Globus pallidus (tissue), 1 donor: ENCODE data around the gene CENPVL1.
A peak's percentile ranks its signal among the peaks of the same experiment; 100 is the strongest.
"Not testable (repeated sequence)": the region's sequence is repeated elsewhere in the genome, so short reads cannot be mapped to it uniquely, and the experiment has no call there.

ENCODE experiments used
- DNase-seq: peaks from one replicate; pipeline ENCODE4 v3.0.0-alpha.2; 2015; ENCODE audit warnings: low spot score

Gene CENPVL1

DNA sequence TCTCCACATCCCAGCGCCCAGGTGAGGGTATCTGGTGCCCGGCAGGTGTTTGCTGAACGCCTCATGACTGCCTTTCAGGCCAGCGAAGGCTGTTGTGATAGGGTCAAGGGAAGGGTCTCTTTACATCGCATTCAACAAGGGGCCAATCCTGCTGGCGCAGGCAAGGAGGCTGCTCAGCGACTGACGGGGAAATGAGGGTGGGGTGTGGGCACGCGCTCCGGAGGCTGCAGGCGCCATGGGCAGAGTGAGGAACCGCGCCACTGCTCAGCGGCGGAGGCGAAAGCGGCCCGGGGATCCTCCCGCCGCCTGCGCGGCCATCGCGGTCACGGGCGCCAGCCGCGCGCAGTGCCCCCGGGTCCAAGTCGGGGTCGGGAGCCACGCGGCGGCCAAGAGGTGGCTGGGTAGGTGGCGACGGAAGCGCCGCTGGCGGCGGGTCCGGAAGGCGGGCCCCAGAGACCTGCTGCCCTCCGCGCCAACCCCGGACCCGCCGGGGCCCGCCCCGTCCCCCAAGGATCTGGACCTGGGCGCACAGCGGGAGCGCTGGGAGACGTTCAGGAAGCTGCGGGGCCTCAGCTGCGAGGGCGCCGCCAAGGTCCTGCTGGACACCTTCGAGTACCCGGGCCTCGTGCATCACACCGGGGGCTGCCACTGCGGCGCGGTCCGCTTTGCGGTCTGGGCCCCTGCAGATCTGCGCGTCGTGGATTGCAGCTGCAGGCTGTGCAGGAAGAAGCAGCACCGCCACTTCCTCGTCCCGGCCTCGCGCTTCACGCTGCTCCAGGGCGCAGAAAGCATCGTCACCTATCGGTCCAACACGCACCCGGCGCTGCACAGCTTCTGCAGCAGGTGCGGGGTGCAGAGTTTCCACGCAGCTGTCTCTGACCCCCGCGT is at the start of gene CENPVL1:
Gene CENPVL1 (plus strand): TSS at position 236 of the 888 bp plus-strand sequence. CDS start 0 bp downstream, at position 236.
- DNase-seq: not testable (repeated sequence)

GRCh38 chrX:51665981-51666380 is 44.3 kb upstream of the CENPVL1 start:
- no peak for DNase-seq

DNA sequence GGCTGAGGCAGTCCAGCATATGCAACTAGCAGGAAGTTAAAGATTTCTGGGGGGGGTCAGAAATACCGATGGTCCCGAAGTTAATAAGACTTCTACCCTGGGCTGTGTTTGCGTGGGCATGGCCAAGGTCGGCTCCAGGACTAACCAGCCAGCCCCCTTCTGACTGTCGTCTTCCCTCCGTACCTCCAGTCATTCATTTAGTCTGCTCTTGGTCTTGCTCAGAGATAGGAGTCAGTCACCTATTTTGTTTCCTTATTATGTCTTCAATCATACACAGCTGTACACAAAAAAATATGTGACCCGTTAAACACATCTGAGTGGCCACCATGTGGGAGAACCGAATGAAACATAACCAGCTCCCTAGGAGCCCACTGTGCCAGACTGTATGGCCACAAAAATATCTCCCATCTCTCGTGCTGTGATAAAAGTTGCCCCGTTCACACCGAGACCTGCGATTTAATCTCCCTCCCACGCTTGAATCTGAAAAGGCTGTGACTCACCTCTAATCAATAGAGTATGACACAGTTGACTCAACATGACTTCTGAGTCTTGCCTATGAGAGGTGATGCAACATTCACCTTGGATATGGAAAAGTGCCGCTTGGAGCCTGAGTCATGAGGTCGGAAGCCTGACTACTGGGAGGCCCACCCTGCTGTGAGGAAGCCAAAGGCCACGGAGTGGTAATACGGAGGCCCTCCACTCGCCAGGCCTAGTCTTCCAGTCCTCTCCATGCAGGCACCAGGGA is 30.5 kb upstream of the CENPVL1 start:
- not testable (repeated sequence) for DNase-seq

DNA sequence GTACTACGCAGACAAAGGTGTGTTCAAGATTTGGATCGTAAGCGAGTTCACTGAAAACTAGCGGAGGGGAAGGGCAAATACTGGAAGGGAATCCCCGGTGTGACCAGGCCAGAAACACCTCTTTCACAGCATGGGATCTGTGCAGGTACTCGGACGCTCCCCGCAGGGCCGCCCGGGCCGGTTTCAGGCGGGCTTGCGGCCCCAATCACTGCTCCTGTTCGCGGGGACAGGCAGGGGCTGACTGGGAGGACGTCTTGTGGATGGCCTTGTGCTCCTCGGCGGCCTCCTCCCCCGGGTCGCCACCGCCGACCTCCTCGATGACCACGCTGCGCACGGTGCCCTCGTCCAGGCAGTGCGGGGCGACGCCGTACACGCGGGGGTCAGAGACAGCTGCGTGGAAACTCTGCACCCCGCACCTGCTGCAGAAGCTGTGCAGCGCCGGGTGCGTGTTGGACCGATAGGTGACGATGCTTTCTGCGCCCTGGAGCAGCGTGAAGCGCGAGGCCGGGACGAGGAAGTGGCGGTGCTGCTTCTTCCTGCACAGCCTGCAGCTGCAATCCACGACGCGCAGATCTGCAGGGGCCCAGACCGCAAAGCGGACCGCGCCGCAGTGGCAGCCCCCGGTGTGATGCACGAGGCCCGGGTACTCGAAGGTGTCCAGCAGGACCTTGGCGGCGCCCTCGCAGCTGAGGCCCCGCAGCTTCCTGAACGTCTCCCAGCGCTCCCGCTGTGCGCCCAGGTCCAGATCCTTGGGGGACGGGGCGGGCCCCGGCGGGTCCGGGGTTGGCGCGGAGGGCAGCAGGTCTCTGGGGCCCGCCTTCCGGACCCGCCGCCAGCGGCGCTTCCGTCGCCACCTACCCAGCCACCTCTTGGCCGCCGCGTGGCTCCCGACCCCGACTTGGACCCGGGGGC is 28.2 kb upstream of the CENPVL1 start:
- DNase-seq: not testable (repeated sequence)

DNA sequence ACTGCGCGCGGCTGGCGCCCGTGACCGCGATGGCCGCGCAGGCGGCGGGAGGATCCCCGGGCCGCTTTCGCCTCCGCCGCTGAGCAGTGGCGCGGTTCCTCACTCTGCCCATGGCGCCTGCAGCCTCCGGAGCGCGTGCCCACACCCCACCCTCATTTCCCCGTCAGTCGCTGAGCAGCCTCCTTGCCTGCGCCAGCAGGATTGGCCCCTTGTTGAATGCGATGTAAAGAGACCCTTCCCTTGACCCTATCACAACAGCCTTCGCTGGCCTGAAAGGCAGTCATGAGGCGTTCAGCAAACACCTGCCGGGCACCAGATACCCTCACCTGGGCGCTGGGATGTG is 27.6 kb upstream of the CENPVL1 start, which contains the start of gene CENPVL2:
Gene CENPVL2 (minus strand): TSS at position 112 of the 343 bp plus-strand sequence. CDS start 0 bp downstream, at position 112.
- DNase-seq: not testable (repeated sequence)

- no peak for DNase-seq
Observed at GRCh38 chrX:51694254-51694653, 16.1 kb upstream of the CENPVL1 start.

GRCh38 chrX:51697397-51697796 is 12.9 kb upstream of the CENPVL1 start:
- no peak for DNase-seq

DNA sequence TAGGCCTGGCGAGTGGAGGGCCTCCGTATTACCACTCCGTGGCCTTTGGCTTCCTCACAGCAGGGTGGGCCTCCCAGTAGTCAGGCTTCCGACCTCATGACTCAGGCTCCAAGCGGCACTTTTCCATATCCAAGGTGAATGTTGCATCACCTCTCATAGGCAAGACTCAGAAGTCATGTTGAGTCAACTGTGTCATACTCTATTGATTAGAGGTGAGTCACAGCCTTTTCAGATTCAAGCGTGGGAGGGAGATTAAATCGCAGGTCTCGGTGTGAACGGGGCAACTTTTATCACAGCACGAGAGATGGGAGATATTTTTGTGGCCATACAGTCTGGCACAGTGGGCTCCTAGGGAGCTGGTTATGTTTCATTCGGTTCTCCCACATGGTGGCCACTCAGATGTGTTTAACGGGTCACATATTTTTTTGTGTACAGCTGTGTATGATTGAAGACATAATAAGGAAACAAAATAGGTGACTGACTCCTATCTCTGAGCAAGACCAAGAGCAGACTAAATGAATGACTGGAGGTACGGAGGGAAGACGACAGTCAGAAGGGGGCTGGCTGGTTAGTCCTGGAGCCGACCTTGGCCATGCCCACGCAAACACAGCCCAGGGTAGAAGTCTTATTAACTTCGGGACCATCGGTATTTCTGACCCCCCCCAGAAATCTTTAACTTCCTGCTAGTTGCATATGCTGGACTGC is 2.8 kb downstream of the CENPVL1 start:
- DNase-seq: not testable (repeated sequence)

GRCh38 chrX:51728202-51728601 is 17.9 kb downstream of the CENPVL1 start:
- no peak for DNase-seq

DNA sequence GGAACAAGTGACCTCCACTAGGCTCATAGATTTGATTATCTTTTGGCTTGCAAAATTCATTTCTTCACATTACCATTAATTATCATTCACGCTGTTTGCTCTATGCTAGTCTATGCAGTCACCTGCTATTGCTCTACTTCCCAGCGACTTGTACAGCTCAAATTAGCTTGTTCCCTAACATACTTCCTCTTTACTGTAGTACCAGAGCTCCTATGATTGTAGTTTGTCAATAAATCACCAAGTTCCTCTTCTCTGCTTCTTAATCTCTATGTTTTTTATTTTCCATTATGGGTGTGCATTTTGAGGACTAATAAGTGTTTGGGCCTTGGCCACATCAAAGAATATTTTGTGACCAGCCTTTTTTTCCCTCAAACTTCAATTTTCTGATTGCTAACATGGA is 26.8 kb downstream of the CENPVL1 start:
- no peak for DNase-seq

DNA sequence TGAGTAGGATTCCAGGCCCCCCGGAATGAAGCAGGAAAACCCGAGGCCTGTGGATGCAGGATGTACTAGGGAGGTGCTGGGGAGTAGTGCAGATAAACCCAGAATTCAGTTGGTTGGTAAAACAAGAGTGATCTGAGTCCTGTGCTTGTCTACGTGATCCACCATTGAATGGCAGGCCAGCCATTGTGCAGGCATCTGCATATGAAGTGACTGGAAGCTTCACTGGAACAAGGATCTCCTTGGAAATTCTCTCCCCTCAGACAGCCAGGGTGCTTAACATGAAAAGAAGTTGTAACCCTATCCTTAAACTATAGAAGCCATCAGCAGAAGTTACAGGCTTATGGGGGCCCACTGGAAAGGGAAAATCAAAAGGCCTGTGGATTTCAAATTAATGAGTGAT is 32.3 kb downstream of the CENPVL1 start:
- DNase-seq: no peak

DNA sequence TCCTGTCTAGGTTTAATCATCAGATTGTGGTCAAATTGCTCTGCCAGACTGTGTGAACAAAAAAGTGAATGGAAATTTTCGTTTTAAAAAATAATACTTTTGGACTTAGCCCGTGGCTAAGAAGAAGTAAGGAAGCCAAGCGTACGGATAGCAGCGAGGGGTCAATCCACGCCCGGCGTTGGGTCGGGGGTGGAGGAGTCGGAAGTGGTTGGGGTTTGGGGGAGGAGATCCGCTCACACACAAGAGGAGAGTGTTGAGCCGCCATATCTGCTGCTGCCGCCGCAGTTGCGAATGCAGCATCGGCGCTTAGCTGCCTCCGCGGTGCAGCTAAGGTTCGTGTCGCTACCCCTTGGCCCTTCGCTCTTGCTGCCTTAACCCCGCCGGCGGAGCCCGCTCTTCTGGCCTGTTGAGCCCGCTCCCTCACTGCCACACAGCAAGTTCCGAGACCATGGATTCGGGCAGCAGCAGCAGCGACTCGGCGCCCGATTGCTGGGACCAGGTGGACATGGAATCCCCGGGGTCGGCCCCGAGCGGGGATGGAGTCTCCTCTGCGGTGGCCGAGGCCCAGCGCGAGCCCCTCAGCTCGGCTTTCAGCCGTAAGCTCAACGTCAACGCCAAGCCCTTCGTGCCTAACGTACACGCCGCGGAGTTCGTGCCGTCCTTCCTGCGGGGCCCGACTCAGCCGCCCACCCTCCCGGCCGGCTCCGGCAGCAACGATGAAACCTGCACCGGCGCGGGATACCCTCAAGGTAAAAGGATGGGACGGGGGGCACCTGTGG is 33.1 kb downstream of the CENPVL1 start, which contains the start of gene GSPT2:
Gene GSPT2 (plus strand): TSS at position 264 of the 779 bp plus-strand sequence. CDS start 185 bp downstream, at position 449.
- DNase-seq: peak; percentile 67

DNA sequence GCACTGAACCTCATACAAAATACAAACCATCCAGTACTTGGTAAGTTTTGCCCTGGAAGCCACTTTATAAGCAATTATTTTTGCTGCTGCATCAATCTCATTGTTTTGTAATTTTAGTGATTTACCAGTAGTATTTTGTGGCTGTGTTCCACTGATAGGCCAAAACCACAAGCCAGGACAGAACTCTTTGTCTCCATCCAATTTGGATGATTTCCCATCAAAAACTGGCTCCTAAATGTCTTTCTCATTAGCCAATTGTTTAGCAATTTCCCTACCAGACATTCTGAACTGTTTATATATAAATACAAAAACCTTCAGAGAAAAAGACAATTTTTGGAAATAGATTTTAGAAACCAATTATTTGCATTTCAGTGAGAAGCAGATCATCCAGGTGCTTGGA is 37.4 kb downstream of the CENPVL1 start:
- DNase-seq: no peak

DNA sequence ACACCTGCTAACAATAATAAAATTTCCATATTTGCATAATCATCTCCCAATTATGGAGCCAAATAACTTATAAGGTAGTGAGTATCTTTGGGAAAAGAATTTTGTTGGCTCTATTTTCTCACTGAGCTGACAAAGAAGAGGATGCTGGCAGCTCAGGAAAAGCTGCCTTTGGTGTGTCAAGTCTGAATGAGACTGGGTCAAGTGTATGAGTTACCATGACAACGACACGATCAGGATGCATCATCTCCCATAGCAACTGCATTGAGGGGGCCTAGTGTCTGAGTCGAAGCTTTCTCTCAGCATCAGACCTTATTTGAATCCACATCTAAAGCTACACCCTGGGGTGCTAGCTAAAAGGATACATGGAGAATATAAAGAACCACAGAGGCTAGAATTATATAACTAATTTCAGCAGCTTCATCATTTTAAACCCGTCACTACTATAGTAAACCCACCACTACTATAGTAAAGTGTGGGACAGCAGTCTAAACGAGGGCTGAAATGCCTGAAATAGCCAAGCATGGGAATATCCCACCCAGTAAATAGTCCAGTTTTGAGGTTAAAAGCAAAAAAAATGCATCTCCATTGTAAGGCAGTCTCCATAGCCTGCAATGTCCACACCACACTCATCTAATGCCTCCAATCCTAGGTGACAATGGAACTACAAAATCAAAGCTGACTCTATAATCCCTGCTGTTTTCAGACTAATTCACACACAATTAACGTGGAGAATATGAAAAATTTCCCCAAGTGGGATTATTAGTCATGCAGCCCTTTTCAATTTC is 48.9 kb downstream of the CENPVL1 start:
- DNase-seq: no peak

DNA sequence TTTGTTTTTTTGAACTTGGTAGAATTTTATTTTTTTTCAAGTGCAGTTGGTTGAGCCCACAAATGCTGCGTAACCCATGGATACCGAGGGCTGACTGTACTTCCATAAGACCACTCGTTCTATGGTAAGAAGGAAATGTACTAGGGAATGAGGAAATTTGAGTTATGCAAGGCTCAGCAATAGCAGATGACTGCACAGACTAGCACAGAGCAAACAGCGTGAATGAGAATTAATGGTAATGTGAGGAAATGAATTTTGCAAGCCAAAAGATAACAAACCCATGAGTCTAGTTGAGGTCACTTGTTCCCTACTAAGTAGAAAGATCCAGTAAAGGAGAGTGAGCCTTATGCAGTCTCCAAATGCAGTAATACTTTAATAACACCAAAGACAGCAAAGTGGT is 50.3 kb downstream of the CENPVL1 start:
- no peak for DNase-seq
